Stimulated activated effector memory CD8-positive, alpha-beta T cell treated with anti-CD3 and anti-CD28 coated beads, Interleukin-12 subunit alpha, Interleukin-12 subunit beta, amount 100 ng/mL, for 72 hours (primary cell): ENCODE measurements around the gene APLN.

Experiments used
- ATAC-seq: fragments of 150-1000 bp; cut with Tn5 transposase; 2 replicates; pipeline ENCODE4 v1.10.0; 2021
- DNase-seq, 2 donors: peaks; one replicate each; pipeline ENCODE4 v3.0.0; 2021 to 2022; ENCODE audit warnings: low spot score in 2 of 2
- H3K27ac Mint-ChIP-seq: one replicate; pipeline ENCODE4 v1.8.0; 2022; ENCODE audit warnings: mild to moderate bottlenecking, mixed read lengths
- H3K36me3 Mint-ChIP-seq: one replicate; pipeline ENCODE4 v1.8.0; 2022; ENCODE audit warnings: mild to moderate bottlenecking, mixed read lengths
- H3K4me1 Mint-ChIP-seq: one replicate; pipeline ENCODE4 v1.8.0; 2022; ENCODE audit warnings: mixed read lengths
- H3K4me3 Mint-ChIP-seq: one replicate; pipeline ENCODE4 v1.8.0; 2022; ENCODE audit warnings: mild to moderate bottlenecking, mixed read lengths
- H3K9me3 Mint-ChIP-seq: one replicate; pipeline ENCODE4 v1.8.0; 2022; ENCODE audit warnings: mixed read lengths

Gene APLN

GRCh38 chrX:129651756-129652564 lies 2.8 kb downstream of the APLN start:
- Mint-ChIP-seq H3K36me3 (peaks cover 6% of the 10 kb centered on the region), H3K4me1 (no peaks in the 10 kb centered on the region), H3K4me3 (no peak overlapping the region), H3K27ac (no peak overlapping the region), H3K9me3 (no peaks in the 10 kb centered on the region)
- ATAC-seq = no peak
- no peak for DNase-seq

- peaks cover 6% of the 10 kb centered on the region for H3K36me3 Mint-ChIP-seq
- H3K4me3 Mint-ChIP-seq = no peak overlapping the region
- H3K27ac Mint-ChIP-seq = no peak overlapping the region
- DNase-seq (no peak), ATAC-seq (no peak)
- no peaks in the 10 kb centered on the region for H3K4me1 Mint-ChIP-seq
- H3K9me3 Mint-ChIP-seq = no peaks in the 10 kb centered on the region
Observed at GRCh38 chrX:129650821-129651510, 3.8 kb downstream of the APLN start.

- no peak overlapping the region for H3K4me3 Mint-ChIP-seq
- no peak overlapping the region for H3K27ac Mint-ChIP-seq
- H3K4me1 Mint-ChIP-seq = no peaks in the 10 kb centered on the region
- ATAC-seq (no peak), DNase-seq (no peak)
- H3K36me3 Mint-ChIP-seq = peaks cover 6% of the 10 kb centered on the region
- H3K9me3 Mint-ChIP-seq = no peaks in the 10 kb centered on the region
Observed at GRCh38 chrX:129650183-129650689, 4.5 kb downstream of the APLN start.

- Mint-ChIP-seq H3K36me3 (peaks cover 6% of the 10 kb centered on the region), H3K27ac (no peak overlapping the region), H3K4me1 (no peaks in the 10 kb centered on the region), H3K4me3 (no peak overlapping the region), H3K9me3 (no peaks in the 10 kb centered on the region)
- ATAC-seq (no peak), DNase-seq (no peak)
Observed at GRCh38 chrX:129649268-129650182, 5.2 kb downstream of the APLN start.

- Mint-ChIP-seq H3K9me3 (no peaks in the 10 kb centered on the region), H3K4me3 (no peak overlapping the region), H3K36me3 (peaks cover 6% of the 10 kb centered on the region), H3K4me1 (no peaks in the 10 kb centered on the region), H3K27ac (no peak overlapping the region)
- ATAC-seq (no peak), DNase-seq (no peak)
Observed at GRCh38 chrX:129648514-129649267, 6.1 kb downstream of the APLN start.

- no peaks in the 10 kb centered on the region for H3K9me3 Mint-ChIP-seq
- no peak overlapping the region for H3K27ac Mint-ChIP-seq
- ATAC-seq (no peak), DNase-seq (no peak)
- no peak overlapping the region for H3K4me3 Mint-ChIP-seq
- no peaks in the 10 kb centered on the region for H3K4me1 Mint-ChIP-seq
- H3K36me3 Mint-ChIP-seq = peaks cover 6% of the 10 kb centered on the region
Observed at GRCh38 chrX:129647418-129648410, 7.0 kb downstream of the APLN start.

GRCh38 chrX:129646566-129647417 lies 8.0 kb downstream of the APLN start:
- Mint-ChIP-seq H3K4me3 (no peak overlapping the region), H3K9me3 (no peaks in the 10 kb centered on the region), H3K36me3 (peaks cover 6% of the 10 kb centered on the region), H3K27ac (no peak overlapping the region), H3K4me1 (no peaks in the 10 kb centered on the region)
- DNase-seq (no peak), ATAC-seq (no peak)

- ATAC-seq = no peak
- no peak for DNase-seq
- Mint-ChIP-seq H3K4me1 (no peaks in the 10 kb centered on the region), H3K4me3 (no peak overlapping the region), H3K27ac (no peak overlapping the region), H3K36me3 (peaks cover 6% of the 10 kb centered on the region), H3K9me3 (no peaks in the 10 kb centered on the region)
Observed at GRCh38 chrX:129642641-129643040, 12.1 kb downstream of the APLN start.

GRCh38 chrX:129641941-129642340 lies 12.8 kb downstream of the APLN start:
- DNase-seq (no peak), ATAC-seq (no peak)
- Mint-ChIP-seq H3K9me3 (no peaks in the 10 kb centered on the region), H3K4me3 (no peak overlapping the region), H3K4me1 (no peaks in the 10 kb centered on the region), H3K27ac (no peak overlapping the region), H3K36me3 (no peaks in the 10 kb centered on the region)

GRCh38 chrX:129641469-129641868 lies 13.3 kb downstream of the APLN start:
- no peaks in the 10 kb centered on the region for H3K36me3 Mint-ChIP-seq

GRCh38 chrX:129640737-129641136 lies 14.0 kb downstream of the APLN start:
- H3K4me1 Mint-ChIP-seq = no peaks in the 10 kb centered on the region
- DNase-seq = no peak
- H3K27ac Mint-ChIP-seq = no peak overlapping the region
- no peak for ATAC-seq
- no peak overlapping the region for H3K4me3 Mint-ChIP-seq
- no peaks in the 10 kb centered on the region for H3K36me3 Mint-ChIP-seq
- H3K9me3 Mint-ChIP-seq = no peaks in the 10 kb centered on the region

More at GRCh38 chrX:129641469-129641868, 13.3 kb downstream of the APLN start:
- ATAC-seq (no peak), DNase-seq (no peak)
- H3K4me3 Mint-ChIP-seq = no peak overlapping the region
- H3K4me1 Mint-ChIP-seq = no peaks in the 10 kb centered on the region
- H3K27ac Mint-ChIP-seq = no peak overlapping the region
- no peaks in the 10 kb centered on the region for H3K9me3 Mint-ChIP-seq

- H3K36me3 Mint-ChIP-seq = no peaks in the 10 kb centered on the region
- no peaks in the 10 kb centered on the region for H3K9me3 Mint-ChIP-seq
- no peak for ATAC-seq
- no peak overlapping the region for H3K4me3 Mint-ChIP-seq
- no peaks in the 10 kb centered on the region for H3K4me1 Mint-ChIP-seq
- no peak for DNase-seq
- H3K27ac Mint-ChIP-seq = no peak overlapping the region
Observed at GRCh38 chrX:129638917-129639316, 15.8 kb downstream of the APLN start.
